Neural crest cell (in vitro differentiated cells): ENCODE measurements around the gene MICA. TPM values are rescaled to one million over a fixed set of nuclear protein-coding genes. Genes with fewer than 3 reads are reported as not detected.
"Not testable (repeated sequence)": the region's sequence is repeated elsewhere in the genome, so short reads cannot be mapped to it uniquely, and the experiment has no call there.

Experiments used
- DNase-seq: peaks from one replicate; pipeline ENCODE4 v3.0.0; 2021; ENCODE audit warnings: low read depth, mixed read lengths, low spot score
- H3K27ac Mint-ChIP-seq: one replicate; pipeline ENCODE4 v1.8.0; 2021; ENCODE audit warnings: mild to moderate bottlenecking, mixed read lengths; ENCODE audit not compliant: unreplicated experiment
- H3K27me3 Mint-ChIP-seq: 2 replicates; pipeline ENCODE4 v1.8.0; 2021; ENCODE audit warnings: low read depth, mild to moderate bottlenecking, mixed read lengths
- H3K36me3 Mint-ChIP-seq: 2 replicates; pipeline ENCODE4 v1.8.0; 2021; ENCODE audit warnings: low read depth, mild to moderate bottlenecking, mixed read lengths
- H3K4me1 Mint-ChIP-seq: 2 replicates; pipeline ENCODE4 v1.8.0; 2021; ENCODE audit warnings: mixed read lengths
- H3K4me3 Mint-ChIP-seq: one replicate; pipeline ENCODE4 v1.8.0; 2021; ENCODE audit warnings: mild to moderate bottlenecking, mixed read lengths
- H3K9me3 Mint-ChIP-seq: 2 replicates; pipeline ENCODE4 v1.8.0; 2021; ENCODE audit warnings: mixed read lengths
- total RNA-seq: library from RNA; stranded (reverse); gene quantifications from 2 replicates; pipeline ENCODE4 v1.2.1, GENCODE V29; 2021
- TF ChIP-seq, protein P1 (sequence below): fragments of 200-600 bp; sonication (generic); conservative IDR thresholded peaks from 2 replicates; pipeline ENCODE4 v1.5.0; 2021; ENCODE audit warnings: antibody characterized with exemption, mild to moderate bottlenecking

Gene MICA
- total RNA-seq, 1 donor from 2014 or later: 21.1 TPM

DNA sequence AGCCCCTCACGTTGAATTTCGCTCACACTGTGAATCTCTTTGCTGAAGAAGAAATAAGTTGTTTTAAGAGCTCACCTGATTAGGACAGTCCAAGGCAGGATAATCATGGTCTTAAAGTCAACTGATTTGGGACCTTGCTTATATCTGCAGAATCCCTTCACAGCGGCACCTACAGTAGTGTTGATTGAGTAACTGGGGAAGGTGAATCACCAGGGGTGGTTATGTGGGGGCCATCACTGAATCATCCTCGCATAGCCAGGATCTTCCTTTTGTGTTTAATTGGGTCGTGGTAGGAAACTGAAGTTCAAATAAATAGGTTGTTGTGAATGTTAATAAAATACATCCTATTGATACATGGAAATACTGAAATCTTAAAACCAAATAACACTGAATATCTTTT lies 20.2 kb upstream of the MICA start:
- Mint-ChIP-seq H3K27ac (no peak overlapping the region), H3K4me1 (peaks cover 25% of the 10 kb centered on the region), H3K27me3 (peaks cover 16% of the 10 kb centered on the region), H3K9me3 (no peaks in the 10 kb centered on the region), H3K4me3 (no peak overlapping the region), H3K36me3 (no peaks in the 10 kb centered on the region)
- TF ChIP-seq, protein P1, sequence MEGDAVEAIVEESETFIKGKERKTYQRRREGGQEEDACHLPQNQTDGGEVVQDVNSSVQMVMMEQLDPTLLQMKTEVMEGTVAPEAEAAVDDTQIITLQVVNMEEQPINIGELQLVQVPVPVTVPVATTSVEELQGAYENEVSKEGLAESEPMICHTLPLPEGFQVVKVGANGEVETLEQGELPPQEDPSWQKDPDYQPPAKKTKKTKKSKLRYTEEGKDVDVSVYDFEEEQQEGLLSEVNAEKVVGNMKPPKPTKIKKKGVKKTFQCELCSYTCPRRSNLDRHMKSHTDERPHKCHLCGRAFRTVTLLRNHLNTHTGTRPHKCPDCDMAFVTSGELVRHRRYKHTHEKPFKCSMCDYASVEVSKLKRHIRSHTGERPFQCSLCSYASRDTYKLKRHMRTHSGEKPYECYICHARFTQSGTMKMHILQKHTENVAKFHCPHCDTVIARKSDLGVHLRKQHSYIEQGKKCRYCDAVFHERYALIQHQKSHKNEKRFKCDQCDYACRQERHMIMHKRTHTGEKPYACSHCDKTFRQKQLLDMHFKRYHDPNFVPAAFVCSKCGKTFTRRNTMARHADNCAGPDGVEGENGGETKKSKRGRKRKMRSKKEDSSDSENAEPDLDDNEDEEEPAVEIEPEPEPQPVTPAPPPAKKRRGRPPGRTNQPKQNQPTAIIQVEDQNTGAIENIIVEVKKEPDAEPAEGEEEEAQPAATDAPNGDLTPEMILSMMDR: no peak
- DNase-seq: no peak

DNA sequence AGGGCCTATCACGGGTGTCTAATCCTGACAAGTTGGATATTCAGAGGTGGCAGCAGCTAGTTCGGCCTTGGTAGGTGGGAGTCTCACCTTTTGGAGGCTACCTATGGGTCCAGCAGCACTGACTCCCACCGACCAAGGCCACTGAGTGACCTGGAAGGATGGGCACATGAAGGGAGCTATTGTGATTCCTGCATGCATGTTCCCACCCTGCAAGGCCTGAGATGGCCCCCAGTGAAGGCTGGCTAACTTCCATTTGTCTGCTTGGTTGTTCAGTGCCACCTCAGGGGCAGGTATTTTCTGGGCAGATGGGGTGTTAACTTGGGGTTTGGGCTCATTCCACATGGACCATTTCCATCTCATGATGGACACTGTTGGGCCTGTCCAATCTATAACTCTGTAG lies 18.4 kb upstream of the MICA start:
- no peak overlapping the region for H3K4me3 Mint-ChIP-seq
- H3K4me1 Mint-ChIP-seq: peaks cover 28% of the 10 kb centered on the region
- TF ChIP-seq, protein P1: no peak
- DNase-seq: no peak
- peaks cover 9% of the 10 kb centered on the region for H3K27me3 Mint-ChIP-seq
- no peak overlapping the region for H3K27ac Mint-ChIP-seq
- no peaks in the 10 kb centered on the region for H3K9me3 Mint-ChIP-seq
- no peaks in the 10 kb centered on the region for H3K36me3 Mint-ChIP-seq

DNA sequence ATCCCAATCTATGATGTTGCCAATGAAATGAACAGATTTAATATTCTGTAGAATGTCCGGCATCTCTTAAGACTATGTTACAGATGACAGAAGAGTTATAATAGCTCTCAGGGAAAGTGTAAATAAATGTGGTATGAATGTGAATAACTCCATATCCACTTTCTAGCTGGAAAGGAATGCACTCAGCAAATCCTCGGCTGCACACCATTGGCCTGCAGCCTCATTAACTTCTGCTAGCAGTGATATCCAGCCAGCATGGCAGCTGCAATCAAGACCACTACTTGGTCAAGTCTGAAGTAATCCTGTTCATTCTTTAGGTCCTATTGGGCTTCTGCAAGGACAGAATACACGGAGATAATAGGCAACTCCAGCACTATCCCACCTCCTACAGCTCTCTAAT lies 17.3 kb upstream of the MICA start:
- H3K9me3 Mint-ChIP-seq: no peaks in the 10 kb centered on the region
- H3K36me3 Mint-ChIP-seq: no peaks in the 10 kb centered on the region
- no peak overlapping the region for H3K27ac Mint-ChIP-seq
- no peak overlapping the region for H3K4me3 Mint-ChIP-seq
- TF ChIP-seq, protein P1: no peak
- no peak for DNase-seq
- H3K4me1 Mint-ChIP-seq: peaks cover 28% of the 10 kb centered on the region
- peaks cover 4% of the 10 kb centered on the region for H3K27me3 Mint-ChIP-seq

DNA sequence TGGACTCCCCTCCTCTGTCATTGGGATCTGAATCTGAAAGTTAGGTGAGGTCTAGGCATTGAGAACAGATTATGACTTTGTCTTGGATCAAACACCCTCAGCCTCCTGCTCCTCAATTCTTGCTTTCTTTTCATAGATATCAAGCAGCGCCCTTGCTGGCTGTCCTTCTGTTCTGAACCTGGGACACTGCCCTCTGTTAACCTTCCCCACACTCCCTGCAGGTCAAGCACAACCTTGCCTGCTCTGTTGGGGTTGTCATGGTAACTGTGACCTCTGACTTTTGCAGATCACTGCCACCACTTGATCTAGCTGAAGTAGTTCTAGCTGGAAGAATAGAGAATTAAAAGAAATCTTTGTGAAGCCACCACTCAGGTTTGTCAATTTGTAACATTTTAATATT lies 16.4 kb upstream of the MICA start:
- Mint-ChIP-seq H3K36me3 (no peaks in the 10 kb centered on the region), H3K27me3 (peaks cover under 1% of the 10 kb centered on the region), H3K9me3 (no peaks in the 10 kb centered on the region), H3K27ac (no peak overlapping the region), H3K4me1 (peaks cover 24% of the 10 kb centered on the region), H3K4me3 (no peak overlapping the region)
- TF ChIP-seq, protein P1: no peak
- DNase-seq: no peak

DNA sequence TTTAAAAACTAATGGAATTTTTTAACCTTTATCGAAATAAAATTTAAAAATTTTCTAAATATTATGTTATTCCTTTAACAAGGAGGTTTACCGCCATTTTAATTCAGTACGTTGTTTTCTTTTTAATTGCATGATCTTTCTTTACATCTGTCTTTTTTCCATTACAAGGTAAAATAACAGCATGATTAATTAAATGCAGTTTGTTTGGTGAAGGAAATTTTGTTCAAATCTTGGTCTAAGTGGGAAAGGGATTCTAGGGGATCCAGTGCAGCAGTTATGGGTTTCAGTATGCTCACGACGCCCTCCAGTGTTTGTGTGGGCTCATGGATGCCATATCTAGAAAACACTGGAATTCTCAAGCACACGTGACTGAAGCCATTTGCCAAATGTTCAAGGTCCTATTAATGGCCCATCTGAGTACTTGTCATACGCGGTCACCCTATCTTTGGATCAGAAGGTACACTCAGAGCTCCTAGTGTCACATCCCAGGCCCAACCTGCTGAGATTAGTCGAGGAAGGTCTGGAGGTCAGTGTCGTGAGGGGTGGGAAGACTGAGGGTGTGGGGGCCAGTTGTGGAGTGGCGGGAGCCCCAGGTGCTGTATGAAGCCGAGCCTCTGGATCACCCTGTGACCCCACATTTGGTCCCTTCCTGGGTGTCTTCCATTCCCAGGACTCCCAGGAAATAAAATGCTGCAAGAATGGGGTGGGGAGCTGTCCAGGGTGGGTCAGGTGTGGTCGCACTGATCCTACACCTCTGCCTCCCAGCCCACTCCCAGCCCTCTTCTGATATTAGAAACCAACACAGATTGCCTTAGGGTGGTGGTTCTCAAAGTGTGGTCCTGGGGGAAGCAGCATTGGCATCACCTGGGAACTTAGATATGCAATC lies 14.2 kb upstream of the MICA start:
- not testable (repeated sequence) for H3K27ac Mint-ChIP-seq, H3K36me3 Mint-ChIP-seq, H3K9me3 Mint-ChIP-seq, H3K27me3 Mint-ChIP-seq, H3K4me3 Mint-ChIP-seq, DNase-seq
- H3K4me1 Mint-ChIP-seq: peaks cover 30% of the 10 kb centered on the region

DNA sequence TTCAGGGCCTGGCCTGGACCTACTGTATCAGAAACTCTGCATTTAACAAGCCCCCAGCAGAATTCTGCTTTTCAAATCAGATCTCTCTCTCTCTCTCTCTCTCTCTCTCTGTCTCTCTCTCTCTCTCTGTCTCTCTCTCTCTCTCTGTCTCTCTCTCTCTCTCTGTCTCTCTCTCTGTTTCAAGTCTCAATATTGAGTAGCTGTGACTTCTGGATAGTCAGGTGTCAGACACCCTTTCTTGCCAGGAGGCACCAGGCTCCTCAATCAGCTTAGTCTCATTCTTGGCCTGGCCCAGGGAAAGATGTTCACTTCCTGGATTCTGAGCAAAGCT lies 13.6 kb upstream of the MICA start:
- DNase-seq, H3K27ac Mint-ChIP-seq, H3K27me3 Mint-ChIP-seq, H3K4me3 Mint-ChIP-seq, H3K36me3 Mint-ChIP-seq, H3K9me3 Mint-ChIP-seq: not testable (repeated sequence)
- H3K4me1 Mint-ChIP-seq: peaks cover 30% of the 10 kb centered on the region
